ENCODE measurements around the gene CASZ1. TPM values are rescaled to one million over a fixed set of nuclear protein-coding genes. Genes with fewer than 3 reads are reported as not detected.

The CASZ1 gene
- polyA plus RNA-seq, 4 donors: 13.5 to 23.0 (median 14.5) TPM

DNA sequence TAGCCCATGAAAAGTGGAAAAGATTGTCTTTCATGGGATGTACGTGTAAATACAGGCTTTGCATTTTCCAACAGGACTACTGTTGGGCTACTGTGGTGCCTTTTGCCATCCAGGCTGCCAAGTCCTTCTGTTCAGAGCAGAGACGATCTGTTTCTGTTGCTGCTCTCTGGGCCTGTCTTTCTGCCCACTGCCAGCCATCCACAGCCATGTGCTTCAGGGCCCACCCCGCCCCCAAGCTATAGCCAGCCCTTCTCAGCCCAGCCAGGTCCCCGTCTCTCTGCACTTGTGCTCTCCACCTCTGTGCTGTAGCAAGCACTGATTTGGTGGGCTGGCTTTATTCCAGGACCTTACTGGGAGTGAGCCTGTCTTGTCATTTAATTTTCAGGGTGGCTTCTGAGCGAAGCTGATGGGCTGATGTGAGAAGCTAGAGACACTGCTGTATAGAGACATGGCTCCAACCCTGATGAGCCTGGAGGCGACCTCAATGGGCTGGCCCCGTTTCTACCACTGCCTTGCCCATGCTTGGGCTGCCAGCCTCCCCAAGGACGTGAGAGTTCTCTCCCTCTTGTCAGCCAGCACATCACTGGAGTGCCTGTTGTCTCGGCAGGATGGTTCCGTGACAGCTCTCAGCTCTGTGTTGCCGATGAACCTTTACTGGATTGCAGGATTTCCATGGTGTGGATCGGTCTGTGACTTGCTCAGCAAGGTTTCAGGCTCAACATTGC lies 183.8 kb downstream of the CASZ1 start:
- DNase-seq (no peak), FAIRE-seq (no peak)
- Histone ChIP-seq H3K27ac (ENCODE audit: low read depth in 1 of 3, low read length in 2 of 3) (no peak overlapping the region), H3K36me3 (ENCODE audit: control insufficient read depth in 3 of 3, insufficient read depth in 2 of 3, low read depth in 1 of 3, low read length in 3 of 3) (peaks cover 0 to 47% (median 2%) of the 10 kb centered on the region in 3 donors), H3K4me1 (ENCODE audit: control insufficient read depth in 3 of 3, insufficient read depth in 2 of 3, low read depth in 1 of 3, low read length in 2 of 3) (no peaks in the 10 kb centered on the region), H3K9me3 (ENCODE audit: control insufficient read depth in 2 of 2, insufficient read depth in 1 of 2, low read depth in 1 of 2, low read length in 1 of 2) (no peaks in the 10 kb centered on the region), H3K4me3 (ENCODE audit: low read depth in 1 of 3, low read length in 3 of 3) (no peak overlapping the region), H3K27me3 (ENCODE audit: control insufficient read depth in 3 of 3, insufficient read depth in 3 of 3, low read length in 3 of 3) (no peaks in the 10 kb centered on the region)
- 84 to 94% (median 89%) methylated on average over 12 of the region's 12 CpGs for WGBS, 3 donors

DNA sequence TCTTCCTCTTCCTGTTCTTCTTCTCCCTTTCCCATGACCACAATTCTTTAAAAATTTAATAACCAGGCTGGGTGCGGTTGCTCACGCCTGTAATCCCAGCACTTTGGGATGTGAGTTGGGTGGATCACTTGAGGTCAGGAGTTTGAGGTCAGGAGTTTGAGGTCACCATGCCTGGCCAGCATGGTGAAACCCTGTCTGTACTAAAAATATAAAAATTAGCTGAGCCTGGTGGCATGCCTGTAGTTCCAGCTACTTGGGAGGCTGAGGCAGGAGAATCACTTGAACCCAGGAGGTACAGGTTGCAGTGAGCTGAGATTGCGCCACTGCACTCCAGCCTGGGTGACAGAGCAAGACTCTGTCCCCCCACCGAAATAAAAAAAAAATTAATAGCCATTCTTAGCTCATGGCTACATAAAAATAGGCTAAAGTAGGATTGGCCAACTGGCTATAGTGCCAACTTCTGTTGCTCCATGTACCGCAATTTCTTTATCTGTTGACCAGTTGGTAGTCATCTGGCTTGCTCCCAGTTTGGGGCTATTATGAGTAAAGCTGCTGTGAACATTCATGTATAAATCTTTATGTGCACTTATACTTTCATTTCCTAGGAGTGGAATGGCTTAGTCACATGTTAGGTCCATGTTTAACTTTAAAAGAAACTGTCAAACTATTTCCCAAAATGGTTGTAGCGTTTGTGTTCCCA lies 185.4 kb downstream of the CASZ1 start:
- Histone ChIP-seq H3K4me3 (ENCODE audit: low read depth in 1 of 3, low read length in 3 of 3) (no peak overlapping the region), H3K27me3 (ENCODE audit: control insufficient read depth in 3 of 3, insufficient read depth in 3 of 3, low read length in 3 of 3) (no peaks in the 10 kb centered on the region), H3K27ac (ENCODE audit: low read depth in 1 of 3, low read length in 2 of 3) (no peak overlapping the region), H3K4me1 (ENCODE audit: control insufficient read depth in 3 of 3, insufficient read depth in 2 of 3, low read depth in 1 of 3, low read length in 2 of 3) (no peaks in the 10 kb centered on the region), H3K9me3 (ENCODE audit: control insufficient read depth in 2 of 2, insufficient read depth in 1 of 2, low read depth in 1 of 2, low read length in 1 of 2) (no peaks in the 10 kb centered on the region), H3K36me3 (ENCODE audit: control insufficient read depth in 3 of 3, insufficient read depth in 2 of 3, low read depth in 1 of 3, low read length in 3 of 3) (peaks cover 0 to 37% (median 2%) of the 10 kb centered on the region in 3 donors)
- no peak for DNase-seq
- FAIRE-seq: no peak
- WGBS, 3 donors: 94 to 97% (median 95%) methylated on average over 6 of the region's 6 CpGs

DNA sequence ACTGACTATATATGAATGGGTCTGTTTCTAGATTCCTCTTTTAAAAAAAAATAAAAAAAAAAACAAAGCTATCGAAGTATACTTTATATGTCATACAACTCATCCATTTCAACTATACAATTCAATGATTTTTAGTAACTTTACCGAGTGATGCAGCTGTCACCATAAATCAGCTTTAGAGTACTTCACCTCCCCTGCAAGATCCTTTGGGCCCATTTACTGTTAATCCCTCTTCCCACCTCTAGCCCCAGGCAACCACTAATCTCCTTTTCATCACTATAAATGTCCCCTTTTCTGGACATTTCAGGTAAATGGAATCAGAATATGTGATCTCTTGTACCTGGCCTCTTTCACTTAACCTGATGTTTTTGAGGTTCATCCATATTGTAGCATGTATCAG lies 187.8 kb downstream of the CASZ1 start:
- Histone ChIP-seq H3K9me3 (ENCODE audit: control insufficient read depth in 2 of 2, insufficient read depth in 1 of 2, low read depth in 1 of 2, low read length in 1 of 2) (no peaks in the 10 kb centered on the region), H3K4me1 (ENCODE audit: control insufficient read depth in 3 of 3, insufficient read depth in 2 of 3, low read depth in 1 of 3, low read length in 2 of 3) (no peaks in the 10 kb centered on the region), H3K27me3 (ENCODE audit: control insufficient read depth in 3 of 3, insufficient read depth in 3 of 3, low read length in 3 of 3) (no peaks in the 10 kb centered on the region), H3K27ac (ENCODE audit: low read depth in 1 of 3, low read length in 2 of 3) (no peak overlapping the region), H3K36me3 (ENCODE audit: control insufficient read depth in 3 of 3, insufficient read depth in 2 of 3, low read depth in 1 of 3, low read length in 3 of 3) (peaks cover 0 to 38% (median 0%) of the 10 kb centered on the region in 3 donors), H3K4me3 (ENCODE audit: low read depth in 1 of 3, low read length in 3 of 3) (no peak overlapping the region)
- DNase-seq (no peak), FAIRE-seq (no peak)
- WGBS, 3 donors: 95 to 98% (median 95%) methylated on average over 2 of the region's 2 CpGs

DNA sequence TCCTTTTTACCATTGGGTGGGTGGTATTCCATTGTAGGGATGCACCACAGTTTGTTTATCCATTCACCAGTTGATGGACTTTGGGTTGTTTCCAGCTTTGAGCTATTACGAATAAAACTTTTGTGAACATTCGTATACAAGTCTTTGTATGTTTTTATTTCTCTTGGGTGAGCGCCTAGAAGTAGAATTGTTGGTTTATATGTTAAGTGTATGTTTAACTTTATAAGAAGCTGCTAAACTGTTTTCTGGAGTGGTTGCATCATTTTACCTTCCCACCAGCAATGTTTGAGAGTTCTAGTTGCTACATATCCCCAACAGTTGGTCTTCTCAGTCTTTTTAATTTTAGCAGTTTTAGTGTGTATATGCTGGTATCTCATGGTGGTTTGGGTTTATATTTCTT lies 189.2 kb downstream of the CASZ1 start:
- Histone ChIP-seq H3K4me1 (ENCODE audit: control insufficient read depth in 3 of 3, insufficient read depth in 2 of 3, low read depth in 1 of 3, low read length in 2 of 3) (peaks cover 0 to 4% (median 0%) of the 10 kb centered on the region in 3 donors), H3K27ac (ENCODE audit: low read depth in 1 of 3, low read length in 2 of 3) (no peak overlapping the region), H3K4me3 (ENCODE audit: low read depth in 1 of 3, low read length in 3 of 3) (no peak overlapping the region), H3K9me3 (ENCODE audit: control insufficient read depth in 2 of 2, insufficient read depth in 1 of 2, low read depth in 1 of 2, low read length in 1 of 2) (no peaks in the 10 kb centered on the region), H3K36me3 (ENCODE audit: control insufficient read depth in 3 of 3, insufficient read depth in 2 of 3, low read depth in 1 of 3, low read length in 3 of 3) (peaks cover 0 to 28% (median 0%) of the 10 kb centered on the region in 3 donors), H3K27me3 (ENCODE audit: control insufficient read depth in 3 of 3, insufficient read depth in 3 of 3, low read length in 3 of 3) (no peaks in the 10 kb centered on the region)
- DNase-seq: no peak
- 76 to 92% (median 87%) methylated on average over 3 of the region's 3 CpGs for WGBS, 3 donors
- FAIRE-seq: no peak

DNA sequence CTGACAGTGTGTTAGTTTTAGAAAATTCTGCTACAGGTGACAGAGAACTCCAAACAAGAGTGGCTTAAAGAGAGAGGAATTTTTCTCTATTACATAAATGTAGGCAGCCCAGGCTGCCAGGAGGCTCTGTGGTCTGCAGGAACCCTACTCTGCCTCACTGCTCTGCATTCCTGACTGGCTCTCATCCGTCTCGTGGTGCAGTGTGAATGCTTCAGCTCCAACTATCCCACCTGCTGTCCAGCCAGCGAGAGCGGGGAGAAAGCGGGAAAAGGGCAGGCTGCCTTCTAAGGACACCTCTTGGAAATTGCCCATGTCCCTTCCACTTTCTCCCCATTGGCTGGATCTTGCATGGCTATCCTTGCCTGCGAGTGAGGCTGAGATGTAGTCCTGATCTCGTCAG lies 190.4 kb downstream of the CASZ1 start:
- DNase-seq (no peak), FAIRE-seq (no peak)
- H3K4me1 ChIP-seq (ENCODE audit: control insufficient read depth in 3 of 3, insufficient read depth in 2 of 3, low read depth in 1 of 3, low read length in 2 of 3): peaks cover 0 to 4% (median 0%) of the 10 kb centered on the region in 3 donors
- H3K27ac ChIP-seq (ENCODE audit: low read depth in 1 of 3, low read length in 2 of 3): no peak overlapping the region
- 93 to 96% (median 94%) methylated on average over 7 of the region's 7 CpGs for WGBS, 3 donors
- no peaks in the 10 kb centered on the region for H3K27me3 ChIP-seq (ENCODE audit: control insufficient read depth in 3 of 3, insufficient read depth in 3 of 3, low read length in 3 of 3)
- H3K4me3 ChIP-seq (ENCODE audit: low read depth in 1 of 3, low read length in 3 of 3): no peak overlapping the region
- no peaks in the 10 kb centered on the region for H3K9me3 ChIP-seq (ENCODE audit: control insufficient read depth in 2 of 2, insufficient read depth in 1 of 2, low read depth in 1 of 2, low read length in 1 of 2)
- peaks cover 0 to 34% (median 0%) of the 10 kb centered on the region in 3 donors for H3K36me3 ChIP-seq (ENCODE audit: control insufficient read depth in 3 of 3, insufficient read depth in 2 of 3, low read depth in 1 of 3, low read length in 3 of 3)

DNA sequence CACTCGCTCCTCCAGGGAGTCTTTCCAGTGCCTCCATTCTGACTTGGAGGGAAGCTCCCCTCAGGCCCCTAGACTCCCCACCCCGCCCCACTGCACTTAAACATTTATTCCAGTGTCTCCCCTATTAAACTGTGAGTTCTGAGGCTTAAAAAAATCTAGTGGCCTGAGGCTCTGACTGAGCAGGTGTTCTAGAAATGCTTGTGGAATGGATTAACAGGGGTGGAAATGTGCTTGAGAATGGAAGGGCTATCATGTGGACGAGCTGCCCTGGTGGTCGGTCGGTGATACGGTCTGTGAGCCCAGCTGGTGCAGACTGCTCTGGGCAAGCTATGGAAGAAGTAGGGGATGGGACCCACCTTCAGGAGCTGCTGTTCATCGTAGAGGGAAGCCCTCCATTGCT lies 191.5 kb downstream of the CASZ1 start:
- DNase-seq: no peak
- peaks cover 0 to 4% (median 0%) of the 10 kb centered on the region in 3 donors for H3K4me1 ChIP-seq (ENCODE audit: control insufficient read depth in 3 of 3, insufficient read depth in 2 of 3, low read depth in 1 of 3, low read length in 2 of 3)
- no peak overlapping the region for H3K27ac ChIP-seq (ENCODE audit: low read depth in 1 of 3, low read length in 2 of 3)
- FAIRE-seq: no peak
- 95 to 98% (median 97%) methylated on average over 7 of the region's 7 CpGs for WGBS, 3 donors
- no peak overlapping the region for H3K4me3 ChIP-seq (ENCODE audit: low read depth in 1 of 3, low read length in 3 of 3)
- no peaks in the 10 kb centered on the region for H3K9me3 ChIP-seq (ENCODE audit: control insufficient read depth in 2 of 2, insufficient read depth in 1 of 2, low read depth in 1 of 2, low read length in 1 of 2)
- H3K27me3 ChIP-seq (ENCODE audit: control insufficient read depth in 3 of 3, insufficient read depth in 3 of 3, low read length in 3 of 3): no peaks in the 10 kb centered on the region
- peaks cover 0 to 40% (median 0%) of the 10 kb centered on the region in 3 donors for H3K36me3 ChIP-seq (ENCODE audit: control insufficient read depth in 3 of 3, insufficient read depth in 2 of 3, low read depth in 1 of 3, low read length in 3 of 3)

DNA sequence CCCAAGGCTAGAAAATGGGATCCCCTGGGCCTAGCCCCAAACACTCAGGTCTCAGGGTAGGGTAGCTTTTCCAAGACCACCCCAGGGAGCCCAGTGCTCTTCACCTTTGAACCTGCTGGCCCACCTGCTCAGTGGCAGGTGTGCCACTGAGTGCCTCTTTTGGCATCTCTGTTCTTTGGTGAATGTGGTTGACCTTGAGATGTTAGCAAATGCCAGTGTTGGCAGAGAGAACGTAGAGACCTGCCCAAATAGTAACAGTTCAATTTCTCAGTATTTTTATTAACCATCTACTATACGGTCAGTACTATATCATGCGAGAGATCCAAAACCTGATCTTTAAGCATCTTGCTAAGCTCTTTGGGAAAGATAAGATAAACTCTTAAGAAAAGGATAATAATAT lies 193.5 kb downstream of the CASZ1 start:
- Histone ChIP-seq H3K9me3 (ENCODE audit: control insufficient read depth in 2 of 2, insufficient read depth in 1 of 2, low read depth in 1 of 2, low read length in 1 of 2) (no peaks in the 10 kb centered on the region), H3K4me1 (ENCODE audit: control insufficient read depth in 3 of 3, insufficient read depth in 2 of 3, low read depth in 1 of 3, low read length in 2 of 3) (peaks cover 0 to 20% (median 0%) of the 10 kb centered on the region in 3 donors), H3K27me3 (ENCODE audit: control insufficient read depth in 3 of 3, insufficient read depth in 3 of 3, low read length in 3 of 3) (no peaks in the 10 kb centered on the region), H3K27ac (ENCODE audit: low read depth in 1 of 3, low read length in 2 of 3) (no peak overlapping the region), H3K36me3 (ENCODE audit: control insufficient read depth in 3 of 3, insufficient read depth in 2 of 3, low read depth in 1 of 3, low read length in 3 of 3) (peaks cover 0 to 45% (median 0%) of the 10 kb centered on the region in 3 donors), H3K4me3 (ENCODE audit: low read depth in 1 of 3, low read length in 3 of 3) (no peak overlapping the region)
- DNase-seq: no peak
- 63 to 81% (median 70%) methylated on average over 3 of the region's 3 CpGs for WGBS, 3 donors
- no peak for FAIRE-seq

DNA sequence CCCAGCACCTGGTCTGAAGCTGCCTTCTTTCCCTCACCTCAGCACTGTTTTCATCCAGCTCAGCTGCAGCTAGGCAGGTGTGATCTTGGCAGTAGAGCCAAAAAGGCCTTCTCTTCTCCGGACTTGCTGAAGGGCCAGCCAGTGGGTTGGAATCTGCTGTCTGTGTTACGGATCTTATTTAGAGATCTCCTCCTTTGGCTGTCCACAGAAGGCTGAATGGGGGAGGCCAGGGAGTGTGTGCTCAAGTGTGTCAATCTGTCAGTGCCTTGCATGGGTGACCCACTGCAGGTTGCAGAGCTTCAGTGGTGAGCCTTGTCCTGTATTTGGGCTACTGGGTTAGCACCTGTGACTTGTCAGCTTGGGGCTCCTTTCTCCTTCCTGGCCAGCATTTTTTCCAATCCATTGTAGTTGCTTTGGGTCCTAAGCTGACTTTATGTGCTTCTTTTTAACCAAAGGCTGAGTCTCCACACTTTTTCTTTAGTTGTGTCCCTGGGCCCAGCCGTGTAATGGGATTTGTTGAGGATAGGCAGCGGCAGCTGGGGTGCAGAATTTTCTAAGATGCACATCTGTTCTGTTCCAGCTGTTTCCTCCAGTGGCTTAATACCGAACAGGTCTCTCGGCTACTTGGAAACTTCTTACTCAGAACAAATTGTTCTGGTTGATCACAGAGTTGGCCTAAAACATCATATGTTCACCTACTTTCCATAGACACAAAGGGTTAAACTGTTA lies 194.9 kb downstream of the CASZ1 start:
- no peak for FAIRE-seq
- WGBS, 3 donors: 93 to 96% (median 93%) methylated on average over 6 of the region's 6 CpGs
- peaks cover 0 to 45% (median 0%) of the 10 kb centered on the region in 3 donors for H3K36me3 ChIP-seq (ENCODE audit: control insufficient read depth in 3 of 3, insufficient read depth in 2 of 3, low read depth in 1 of 3, low read length in 3 of 3)
- no peak for DNase-seq
- H3K27me3 ChIP-seq (ENCODE audit: control insufficient read depth in 3 of 3, insufficient read depth in 3 of 3, low read length in 3 of 3): no peaks in the 10 kb centered on the region
- H3K9me3 ChIP-seq (ENCODE audit: control insufficient read depth in 2 of 2, insufficient read depth in 1 of 2, low read depth in 1 of 2, low read length in 1 of 2): no peaks in the 10 kb centered on the region
- no peak overlapping the region for H3K4me3 ChIP-seq (ENCODE audit: low read depth in 1 of 3, low read length in 3 of 3)
- peaks cover 0 to 35% (median 0%) of the 10 kb centered on the region in 3 donors for H3K4me1 ChIP-seq (ENCODE audit: control insufficient read depth in 3 of 3, insufficient read depth in 2 of 3, low read depth in 1 of 3, low read length in 2 of 3)
- H3K27ac ChIP-seq (ENCODE audit: low read depth in 1 of 3, low read length in 2 of 3): no peak overlapping the region
